ENCODE data around the gene TMEM125. TPM values are rescaled to one million over a fixed set of nuclear protein-coding genes. Genes with fewer than 3 reads are reported as not detected.

The TMEM125 gene
- total and polyA plus RNA-seq, 2 experiments from 2014 or later = 2.0 TPM

GRCh38 chr1:43312212-43312623, 42.4 kb downstream of the TMEM125 start:
- no peak overlapping the region for H3K4me3 ChIP-seq
- no peak overlapping the region for H3K27ac ChIP-seq
- H3K27me3 ChIP-seq = no peaks in the 10 kb centered on the region
- no peaks in the 10 kb centered on the region for H3K4me1 ChIP-seq (ENCODE audit: low read depth)
- TF ChIP-seq, protein P1, sequence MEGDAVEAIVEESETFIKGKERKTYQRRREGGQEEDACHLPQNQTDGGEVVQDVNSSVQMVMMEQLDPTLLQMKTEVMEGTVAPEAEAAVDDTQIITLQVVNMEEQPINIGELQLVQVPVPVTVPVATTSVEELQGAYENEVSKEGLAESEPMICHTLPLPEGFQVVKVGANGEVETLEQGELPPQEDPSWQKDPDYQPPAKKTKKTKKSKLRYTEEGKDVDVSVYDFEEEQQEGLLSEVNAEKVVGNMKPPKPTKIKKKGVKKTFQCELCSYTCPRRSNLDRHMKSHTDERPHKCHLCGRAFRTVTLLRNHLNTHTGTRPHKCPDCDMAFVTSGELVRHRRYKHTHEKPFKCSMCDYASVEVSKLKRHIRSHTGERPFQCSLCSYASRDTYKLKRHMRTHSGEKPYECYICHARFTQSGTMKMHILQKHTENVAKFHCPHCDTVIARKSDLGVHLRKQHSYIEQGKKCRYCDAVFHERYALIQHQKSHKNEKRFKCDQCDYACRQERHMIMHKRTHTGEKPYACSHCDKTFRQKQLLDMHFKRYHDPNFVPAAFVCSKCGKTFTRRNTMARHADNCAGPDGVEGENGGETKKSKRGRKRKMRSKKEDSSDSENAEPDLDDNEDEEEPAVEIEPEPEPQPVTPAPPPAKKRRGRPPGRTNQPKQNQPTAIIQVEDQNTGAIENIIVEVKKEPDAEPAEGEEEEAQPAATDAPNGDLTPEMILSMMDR (IDR thresholded peaks at IDR 0.05; ENCODE audit: low read depth, low read length) = no peak
- no peak for DNase-seq (ENCODE audit: low read depth in 1 of 2, low spot score in 1 of 2)
- H3K36me3 ChIP-seq = no peaks in the 10 kb centered on the region
- H3K9me3 ChIP-seq (ENCODE audit: low read depth) = no peaks in the 10 kb centered on the region

- TF ChIP-seq, protein P1 (IDR thresholded peaks at IDR 0.05; ENCODE audit: low read depth, low read length) = no peak
- H3K4me3 ChIP-seq = no peak overlapping the region
- no peak for DNase-seq (ENCODE audit: low read depth in 1 of 2, low spot score in 1 of 2)
- no peaks in the 10 kb centered on the region for H3K9me3 ChIP-seq (ENCODE audit: low read depth)
- H3K36me3 ChIP-seq = no peaks in the 10 kb centered on the region
- no peak overlapping the region for H3K27ac ChIP-seq
- no peaks in the 10 kb centered on the region for H3K4me1 ChIP-seq (ENCODE audit: low read depth)
- H3K27me3 ChIP-seq = no peaks in the 10 kb centered on the region
These were observed 43.1 kb downstream of the TMEM125 start for GRCh38 chr1:43312663-43313515.

- H3K9me3 ChIP-seq (ENCODE audit: low read depth) = no peaks in the 10 kb centered on the region
- TF ChIP-seq, protein P1 (IDR thresholded peaks at IDR 0.05; ENCODE audit: low read depth, low read length) = no peak
- H3K27me3 ChIP-seq = no peaks in the 10 kb centered on the region
- H3K4me1 ChIP-seq (ENCODE audit: low read depth) = no peaks in the 10 kb centered on the region
- no peak overlapping the region for H3K4me3 ChIP-seq
- DNase-seq (ENCODE audit: low read depth in 1 of 2, low spot score in 1 of 2) = no peak
- no peaks in the 10 kb centered on the region for H3K36me3 ChIP-seq
- H3K27ac ChIP-seq = no peak overlapping the region
These were observed 44.0 kb downstream of the TMEM125 start for GRCh38 chr1:43313771-43314170.

- DNase-seq (ENCODE audit: low read depth in 1 of 2, low spot score in 1 of 2) = no peak
- no peak overlapping the region for H3K4me3 ChIP-seq
- no peaks in the 10 kb centered on the region for H3K27me3 ChIP-seq
- TF ChIP-seq, protein P1 (IDR thresholded peaks at IDR 0.05; ENCODE audit: low read depth, low read length) = no peak
- H3K4me1 ChIP-seq (ENCODE audit: low read depth) = no peaks in the 10 kb centered on the region
- no peaks in the 10 kb centered on the region for H3K9me3 ChIP-seq (ENCODE audit: low read depth)
- H3K36me3 ChIP-seq = no peaks in the 10 kb centered on the region
- no peak overlapping the region for H3K27ac ChIP-seq
These were observed 44.5 kb downstream of the TMEM125 start for GRCh38 chr1:43314233-43314632.

GRCh38 chr1:43315481-43315880, 45.7 kb downstream of the TMEM125 start:
- H3K4me1 ChIP-seq (ENCODE audit: low read depth) = no peaks in the 10 kb centered on the region
- H3K9me3 ChIP-seq (ENCODE audit: low read depth) = no peaks in the 10 kb centered on the region
- H3K27me3 ChIP-seq = no peaks in the 10 kb centered on the region
- DNase-seq (ENCODE audit: low read depth in 1 of 2, low spot score in 1 of 2) = no peak
- no peak overlapping the region for H3K4me3 ChIP-seq
- TF ChIP-seq, protein P1 (IDR thresholded peaks at IDR 0.05; ENCODE audit: low read depth, low read length) = no peak
- H3K27ac ChIP-seq = no peak overlapping the region
- H3K36me3 ChIP-seq = no peaks in the 10 kb centered on the region
